ENCODE measurements around the gene HIP1R.

HIP1R gene

DNA sequence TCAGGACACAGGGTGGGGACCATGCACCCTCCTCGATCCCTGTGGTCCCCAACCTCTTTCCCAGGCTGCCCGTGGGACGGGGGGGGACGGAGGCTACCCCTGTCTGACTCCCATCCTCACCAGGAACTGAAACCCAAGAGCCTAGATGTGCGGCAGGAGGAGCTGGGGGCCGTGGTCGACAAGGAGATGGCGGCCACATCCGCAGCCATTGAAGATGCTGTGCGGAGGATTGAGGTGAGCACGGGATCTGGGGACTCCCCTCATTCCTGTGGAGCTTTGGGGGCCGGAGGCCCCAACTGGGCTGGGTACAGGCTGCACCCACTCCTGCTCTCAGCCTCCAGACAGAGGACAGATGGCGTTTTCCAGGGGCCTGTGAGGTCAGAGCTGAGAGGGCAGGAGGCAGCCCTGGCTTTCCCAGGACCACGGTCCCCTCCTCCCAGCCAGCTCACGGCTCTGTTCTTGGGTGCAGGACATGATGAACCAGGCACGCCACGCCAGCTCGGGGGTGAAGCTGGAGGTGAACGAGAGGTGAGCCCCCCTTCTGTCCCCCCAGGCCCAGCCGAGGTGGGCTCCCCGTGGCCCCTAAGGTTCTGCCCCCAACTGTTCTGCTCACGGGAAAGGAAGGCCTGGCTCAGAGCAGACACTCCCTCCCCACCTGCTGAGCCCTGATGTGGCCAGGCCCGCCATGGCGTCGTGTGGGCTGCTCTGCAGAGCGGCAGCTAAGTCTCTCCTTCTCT lies 24.2 kb downstream of the HIP1R start:
- DNase-seq (ENCODE audit: extremely low read depth in 1 of 2, low read depth in 1 of 2) = no peak

DNA sequence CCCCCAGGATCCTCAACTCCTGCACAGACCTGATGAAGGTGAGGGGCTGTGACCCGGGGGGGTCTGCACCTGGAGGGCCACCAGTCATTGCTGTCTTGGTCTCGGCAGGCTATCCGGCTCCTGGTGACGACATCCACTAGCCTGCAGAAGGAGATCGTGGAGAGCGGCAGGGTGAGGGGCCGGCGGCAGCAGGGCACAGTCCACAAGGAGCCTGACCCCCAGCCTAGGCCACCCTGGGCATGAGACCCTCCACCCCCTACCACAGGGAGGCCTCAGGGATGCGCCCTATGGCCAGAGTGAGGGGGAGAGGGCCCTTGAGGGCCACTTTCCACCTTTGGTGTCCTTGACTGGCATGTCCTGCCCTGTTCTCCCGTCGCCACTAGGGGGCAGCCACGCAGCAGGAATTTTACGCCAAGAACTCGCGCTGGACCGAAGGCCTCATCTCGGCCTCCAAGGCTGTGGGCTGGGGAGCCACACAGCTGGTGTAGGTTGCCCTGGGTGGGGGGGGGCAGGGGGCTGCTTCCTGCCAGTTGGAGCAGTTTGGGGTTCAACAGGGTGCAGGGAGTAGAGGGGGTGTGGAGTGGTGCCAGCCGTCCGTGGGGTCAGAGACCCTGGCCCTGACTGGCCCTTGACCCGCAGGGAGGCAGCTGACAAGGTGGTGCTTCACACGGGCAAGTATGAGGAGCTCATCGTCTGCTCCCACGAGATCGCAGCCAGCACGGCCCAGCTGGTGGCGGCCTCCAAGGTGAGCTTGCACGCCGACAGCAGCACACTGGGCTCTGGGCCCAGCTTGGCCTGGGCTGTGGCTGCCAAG lies 25.0 kb downstream of the HIP1R start:
- peak; percentile 61 to 73 for DNase-seq (ENCODE audit: extremely low read depth in 1 of 2, low read depth in 1 of 2)

DNA sequence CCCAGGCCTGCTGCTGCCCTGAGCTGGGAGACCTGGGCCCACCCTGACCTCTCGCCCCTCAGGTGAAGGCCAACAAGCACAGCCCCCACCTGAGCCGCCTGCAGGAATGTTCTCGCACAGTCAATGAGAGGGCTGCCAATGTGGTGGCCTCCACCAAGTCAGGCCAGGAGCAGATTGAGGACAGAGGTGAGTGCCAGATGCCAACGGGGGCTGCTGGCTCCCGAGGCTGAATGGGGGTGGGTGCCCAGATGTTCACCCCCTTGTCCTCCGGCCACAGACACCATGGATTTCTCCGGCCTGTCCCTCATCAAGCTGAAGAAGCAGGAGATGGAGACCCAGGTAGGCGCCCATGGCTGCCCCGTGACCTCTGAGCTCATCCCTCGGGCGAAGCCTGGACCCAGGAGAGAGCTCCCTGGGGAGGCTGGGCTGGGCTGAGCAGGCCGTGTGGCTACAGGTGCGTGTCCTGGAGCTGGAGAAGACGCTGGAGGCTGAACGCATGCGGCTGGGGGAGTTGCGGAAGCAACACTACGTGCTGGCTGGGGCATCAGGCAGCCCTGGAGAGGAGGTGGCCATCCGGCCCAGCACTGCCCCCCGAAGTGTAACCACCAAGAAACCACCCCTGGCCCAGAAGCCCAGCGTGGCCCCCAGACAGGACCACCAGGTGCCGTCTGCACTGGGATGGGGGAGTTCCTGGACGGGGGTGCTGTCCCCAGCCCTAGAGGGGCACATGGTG lies 25.8 kb downstream of the HIP1R start:
- DNase-seq (ENCODE audit: extremely low read depth in 1 of 2, low read depth in 1 of 2) = no peak

DNA sequence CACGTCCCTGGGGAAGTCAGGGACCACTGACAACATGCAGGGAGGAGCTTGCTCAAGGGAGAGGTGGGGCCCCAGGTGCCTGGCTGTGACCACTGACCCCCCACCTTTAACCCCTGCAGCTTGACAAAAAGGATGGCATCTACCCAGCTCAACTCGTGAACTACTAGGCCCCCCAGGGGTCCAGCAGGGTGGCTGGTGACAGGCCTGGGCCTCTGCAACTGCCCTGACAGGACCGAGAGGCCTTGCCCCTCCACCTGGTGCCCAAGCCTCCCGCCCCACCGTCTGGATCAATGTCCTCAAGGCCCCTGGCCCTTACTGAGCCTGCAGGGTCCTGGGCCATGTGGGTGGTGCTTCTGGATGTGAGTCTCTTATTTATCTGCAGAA lies 26.3 kb downstream of the HIP1R start:
- no peak for DNase-seq (ENCODE audit: extremely low read depth in 1 of 2, low read depth in 1 of 2)

DNA sequence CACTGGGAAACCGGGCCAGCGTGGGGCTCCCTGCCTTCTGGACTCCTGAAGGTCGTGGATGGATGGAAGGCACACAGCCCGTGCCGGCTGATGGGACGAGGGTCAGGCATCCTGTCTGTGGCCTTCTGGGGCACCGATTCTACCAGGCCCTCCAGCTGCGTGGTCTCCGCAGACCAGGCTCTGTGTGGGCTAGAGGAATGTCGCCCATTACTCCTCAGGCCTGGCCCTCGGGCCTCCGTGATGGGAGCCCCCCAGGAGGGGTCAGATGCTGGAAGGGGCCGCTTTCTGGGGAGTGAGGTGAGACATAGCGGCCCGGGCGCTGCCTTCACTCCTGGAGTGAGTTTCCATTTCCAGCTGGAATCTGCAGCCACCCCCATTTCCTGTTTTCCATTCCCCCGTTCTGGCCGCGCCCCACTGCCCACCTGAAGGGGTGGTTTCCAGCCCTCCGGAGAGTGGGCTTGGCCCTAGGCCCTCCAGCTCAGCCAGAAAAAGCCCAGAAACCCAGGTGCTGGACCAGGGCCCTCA lies 26.9 kb downstream of the HIP1R start:
- DNase-seq (ENCODE audit: extremely low read depth in 1 of 2, low read depth in 1 of 2) = no peak

DNA sequence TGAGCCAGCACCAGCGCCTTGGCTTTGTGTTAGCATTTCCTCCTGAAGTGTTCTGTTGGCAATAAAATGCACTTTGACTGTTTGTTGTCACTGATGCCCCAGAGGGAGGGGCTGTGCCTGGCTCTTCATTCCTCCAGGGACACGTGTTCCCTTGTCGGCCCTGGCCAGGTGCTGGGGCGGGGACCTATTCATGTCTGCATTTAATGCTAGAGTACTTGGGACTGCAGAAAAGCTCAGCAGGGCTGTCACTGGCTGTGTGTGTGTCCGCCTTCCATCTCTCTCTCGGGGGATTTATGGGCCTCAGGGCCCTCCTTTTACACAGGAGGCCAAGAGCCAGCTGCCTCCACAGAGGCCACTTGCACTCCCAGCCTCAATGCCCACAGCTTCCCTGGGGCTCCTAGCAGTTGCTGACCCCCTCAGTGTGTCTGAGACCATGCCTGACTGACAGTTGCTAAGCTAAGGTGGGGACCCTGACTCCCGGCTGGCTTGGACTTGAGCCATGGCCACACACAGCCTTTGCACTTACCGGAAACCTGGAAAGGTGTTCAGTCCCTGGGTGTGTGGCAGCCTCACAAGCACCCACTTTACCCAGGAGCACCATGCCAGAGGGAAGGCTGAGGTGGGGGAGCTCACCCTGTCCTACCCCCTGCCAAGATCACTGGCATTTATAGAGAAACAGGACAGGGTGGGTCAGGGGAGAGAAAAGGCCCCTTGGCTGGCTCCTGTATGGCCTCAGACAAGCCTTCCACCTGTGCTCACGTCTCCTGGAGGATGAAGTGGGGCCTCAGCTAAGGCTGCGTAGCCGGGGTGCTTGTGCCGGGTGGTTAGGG lies 27.8 kb downstream of the HIP1R start:
- DNase-seq (ENCODE audit: extremely low read depth in 1 of 2, low read depth in 1 of 2) = no peak

DNA sequence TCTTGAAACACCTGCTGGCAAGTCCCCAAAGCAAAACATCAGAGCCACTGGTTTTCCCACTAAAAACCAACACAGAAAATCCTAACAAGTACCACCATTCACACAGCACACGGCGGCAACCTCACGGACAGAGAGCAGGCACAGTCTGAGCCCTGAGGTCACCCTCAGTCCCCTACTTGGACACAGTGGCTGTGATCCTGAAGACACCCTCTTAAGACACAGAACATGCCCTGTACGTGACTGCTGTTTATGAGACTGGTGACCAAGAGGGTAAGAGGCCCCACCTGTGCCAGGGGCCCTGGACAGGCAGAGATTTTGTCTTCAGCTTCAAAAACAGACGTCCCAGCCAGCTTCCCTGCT lies 29.6 kb downstream of the HIP1R start:
- DNase-seq (ENCODE audit: extremely low read depth in 1 of 2, low read depth in 1 of 2) = no peak

DNA sequence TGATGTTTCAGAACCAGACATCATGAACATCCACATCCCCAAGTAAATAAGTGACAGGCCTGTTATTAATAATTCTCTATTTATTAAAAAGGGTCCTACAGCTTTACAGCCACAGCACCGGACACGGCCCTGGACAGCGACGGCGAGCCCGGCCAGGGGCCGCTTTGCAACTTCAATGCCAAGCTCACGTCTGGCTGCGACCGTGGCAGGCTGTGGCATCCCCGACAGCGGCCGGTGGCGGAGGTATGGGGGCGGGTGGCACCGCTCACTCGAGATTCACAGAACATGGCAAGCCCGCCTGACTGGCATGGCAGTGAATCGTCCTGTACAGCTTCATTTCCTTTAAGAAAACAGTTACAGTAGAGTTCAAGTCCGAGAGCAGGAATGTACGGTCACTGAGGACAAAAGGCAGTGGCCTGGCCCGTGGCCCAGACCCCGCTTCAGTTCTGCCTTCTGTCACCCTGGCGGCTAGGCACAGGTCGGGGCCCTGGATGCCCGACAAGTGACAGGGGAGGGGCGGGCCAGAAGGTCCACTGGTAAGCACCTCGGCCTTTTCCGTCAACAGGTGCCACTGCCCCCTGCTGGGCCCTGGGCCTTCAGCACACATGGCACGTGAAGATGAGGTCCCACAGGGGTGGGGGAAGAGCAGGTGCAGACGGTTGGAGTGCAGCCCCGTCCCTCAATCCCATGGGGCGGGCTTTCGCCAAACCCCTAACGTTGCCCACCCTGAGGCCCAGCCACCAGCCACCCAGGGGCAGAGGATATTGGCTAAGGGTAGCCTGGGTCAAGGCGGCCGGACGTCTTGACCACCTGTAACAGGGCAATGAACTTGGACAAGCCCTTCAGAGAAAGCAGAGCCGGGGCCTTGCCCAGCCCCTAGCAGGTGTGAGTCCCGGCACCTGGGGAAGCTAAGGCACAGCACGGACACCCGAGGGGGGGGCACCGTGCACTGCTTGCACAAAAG lies 30.3 kb downstream of the HIP1R start:
- no peak for DNase-seq (ENCODE audit: extremely low read depth in 1 of 2, low read depth in 1 of 2)

DNA sequence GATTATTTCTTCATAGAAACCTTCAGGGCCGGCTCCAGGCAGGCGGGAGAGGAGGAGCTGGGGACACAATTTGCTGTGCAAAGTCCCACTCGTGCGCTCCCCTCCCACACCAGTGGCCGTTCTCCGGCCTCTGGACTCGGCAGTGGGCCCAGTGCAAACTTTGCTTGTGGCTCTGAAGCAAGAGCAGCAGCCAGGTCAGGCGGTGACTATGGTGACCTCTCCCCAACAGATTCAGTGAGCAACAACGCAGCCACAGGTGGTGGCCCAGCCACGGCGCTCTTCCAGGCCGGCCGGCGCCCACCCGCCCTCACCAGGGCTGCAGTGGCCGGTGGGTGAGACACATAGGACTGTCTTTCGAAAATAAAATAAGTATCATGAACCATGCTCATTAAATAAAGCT lies 31.1 kb downstream of the HIP1R start:
- no peak for DNase-seq (ENCODE audit: extremely low read depth in 1 of 2, low read depth in 1 of 2)

DNA sequence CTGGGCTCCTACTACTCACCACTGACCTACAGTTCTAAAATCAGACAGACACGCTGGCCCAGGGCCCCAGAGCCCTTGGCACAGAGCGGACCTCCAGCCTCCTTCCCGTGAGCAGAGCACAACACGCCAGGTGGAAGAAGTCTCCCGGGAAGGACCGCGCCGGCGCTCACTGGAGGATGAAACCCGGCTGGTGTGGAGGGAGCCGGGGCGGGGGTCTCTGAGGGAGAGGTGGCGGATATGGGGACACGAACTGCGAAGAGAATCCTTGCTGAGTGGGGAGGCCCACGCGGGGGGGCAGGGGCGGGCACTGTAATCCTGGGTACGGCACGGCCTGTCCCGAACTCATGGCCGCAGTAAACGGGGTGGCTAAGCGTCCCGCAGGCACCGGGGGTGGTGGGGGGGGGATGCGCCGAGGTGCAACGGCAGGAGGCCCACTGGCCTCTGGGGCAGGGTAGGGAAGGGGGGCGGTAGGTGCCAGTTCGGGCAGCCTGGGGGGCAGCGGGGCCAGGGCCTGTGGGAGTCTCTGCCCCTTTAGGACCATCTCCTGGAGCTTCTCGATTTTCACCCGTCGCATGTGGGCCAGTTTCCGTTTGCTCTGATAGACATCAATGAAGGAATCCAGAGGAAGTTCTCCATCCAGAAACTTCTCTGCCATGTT lies 31.8 kb downstream of the HIP1R start:
- no peak for DNase-seq (ENCODE audit: extremely low read depth in 1 of 2, low read depth in 1 of 2)

DNA sequence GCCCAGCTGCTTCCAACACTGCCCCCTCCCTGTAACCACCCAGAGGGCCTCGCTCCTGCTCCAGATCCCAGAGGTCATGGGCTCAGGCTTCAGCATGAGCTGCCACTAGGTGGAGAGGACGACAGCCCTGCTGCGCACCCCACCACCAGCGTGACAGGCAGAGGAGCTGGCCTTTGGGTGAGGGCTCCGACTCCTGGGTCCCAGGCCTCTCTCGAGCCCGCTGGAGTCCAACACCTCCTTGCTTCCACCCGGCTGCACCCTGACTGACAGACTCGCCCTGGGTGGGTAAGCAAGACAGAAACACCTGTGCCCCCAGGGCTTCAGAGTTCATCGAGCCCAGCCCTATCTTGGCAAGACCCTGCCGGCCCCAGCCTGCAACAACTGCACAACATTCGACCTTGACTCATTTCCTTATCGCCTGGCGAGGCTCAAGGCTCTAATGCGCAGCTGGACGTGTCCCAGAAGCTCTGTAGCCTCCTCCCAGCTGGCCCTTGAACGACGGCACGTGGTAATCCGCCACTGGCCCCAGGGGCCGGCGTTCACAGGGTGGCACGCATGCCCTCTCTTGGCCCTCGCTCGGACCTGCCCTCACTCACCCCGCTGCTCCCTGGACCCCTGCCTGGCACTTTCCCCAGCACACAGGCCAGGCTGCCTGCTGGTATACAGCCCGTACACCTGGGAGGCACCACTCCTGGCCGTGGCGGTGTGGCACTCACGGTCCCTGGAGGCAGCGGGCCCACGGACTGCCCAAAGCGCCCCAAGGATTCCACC lies 32.6 kb downstream of the HIP1R start:
- DNase-seq (ENCODE audit: extremely low read depth in 1 of 2, low read depth in 1 of 2) = no peak

DNA sequence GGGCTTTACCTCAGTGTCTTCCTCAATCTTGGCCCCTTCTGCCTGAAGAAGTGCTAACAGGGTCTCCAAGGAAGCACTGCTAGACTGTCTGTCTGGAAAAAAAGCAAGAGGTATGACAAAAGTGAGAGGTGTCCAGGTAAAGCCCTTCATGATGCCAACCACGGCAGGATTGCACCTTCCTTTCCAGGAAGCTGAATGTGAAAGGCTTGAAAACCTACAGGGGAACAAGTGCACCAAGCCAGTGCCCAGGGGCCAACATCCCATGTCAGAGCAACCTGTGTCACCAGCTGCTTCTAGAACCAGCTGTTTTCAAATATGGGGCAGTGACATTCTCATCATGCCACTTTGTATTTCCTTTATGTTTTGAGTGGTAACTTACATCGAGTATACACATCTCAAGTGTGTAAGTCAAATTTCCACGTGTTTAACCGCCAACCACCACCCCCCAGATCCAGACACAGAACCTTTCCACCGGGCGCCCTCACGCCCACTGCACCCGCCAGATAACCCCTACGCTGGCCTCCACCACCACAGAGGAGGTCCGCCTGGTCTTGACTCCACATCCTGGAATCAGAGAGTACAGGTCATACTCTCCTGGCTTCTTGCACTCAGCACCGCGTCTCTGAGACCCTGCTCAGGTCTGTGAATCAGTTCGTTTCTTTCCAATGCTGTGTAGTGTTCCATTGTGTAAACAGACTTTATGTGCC lies 33.4 kb downstream of the HIP1R start:
- DNase-seq (ENCODE audit: extremely low read depth in 1 of 2, low read depth in 1 of 2) = no peak

DNA sequence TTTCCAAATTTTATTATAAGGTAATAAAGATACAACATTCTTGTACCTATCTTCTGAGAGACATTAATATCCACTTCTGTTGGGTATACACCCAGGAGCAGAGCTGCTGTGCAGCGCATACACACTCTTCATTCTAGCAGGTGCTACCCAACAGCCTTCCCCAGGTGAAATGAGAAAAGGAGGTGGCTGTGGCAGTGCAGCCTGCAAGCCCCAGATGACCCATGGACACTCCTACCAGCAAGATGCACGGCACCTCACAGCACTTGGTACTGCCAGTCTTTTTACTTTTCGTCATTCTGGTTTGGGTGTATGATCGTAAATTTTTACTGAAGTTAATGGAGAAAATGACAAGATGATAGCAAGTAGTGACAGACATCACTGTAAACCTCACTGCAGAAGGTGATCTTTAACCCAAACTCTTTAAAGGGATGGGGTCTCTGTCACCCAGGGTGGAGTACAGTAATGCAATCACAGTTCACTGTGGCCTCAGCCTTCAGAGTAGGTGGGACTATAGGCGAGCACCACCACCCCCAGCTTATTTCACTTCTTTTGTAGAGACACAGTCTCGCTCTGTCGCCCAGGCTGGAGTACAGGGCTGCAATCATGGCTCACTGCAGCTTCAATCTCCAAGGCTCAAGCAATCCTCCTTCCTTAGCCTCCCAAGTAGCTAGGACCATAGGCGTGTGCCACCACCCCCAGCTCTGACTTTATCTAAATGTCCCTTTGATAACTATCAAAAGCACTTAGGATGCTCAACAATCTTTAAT lies 34.1 kb downstream of the HIP1R start:
- DNase-seq (ENCODE audit: extremely low read depth in 1 of 2, low read depth in 1 of 2) = no peak

DNA sequence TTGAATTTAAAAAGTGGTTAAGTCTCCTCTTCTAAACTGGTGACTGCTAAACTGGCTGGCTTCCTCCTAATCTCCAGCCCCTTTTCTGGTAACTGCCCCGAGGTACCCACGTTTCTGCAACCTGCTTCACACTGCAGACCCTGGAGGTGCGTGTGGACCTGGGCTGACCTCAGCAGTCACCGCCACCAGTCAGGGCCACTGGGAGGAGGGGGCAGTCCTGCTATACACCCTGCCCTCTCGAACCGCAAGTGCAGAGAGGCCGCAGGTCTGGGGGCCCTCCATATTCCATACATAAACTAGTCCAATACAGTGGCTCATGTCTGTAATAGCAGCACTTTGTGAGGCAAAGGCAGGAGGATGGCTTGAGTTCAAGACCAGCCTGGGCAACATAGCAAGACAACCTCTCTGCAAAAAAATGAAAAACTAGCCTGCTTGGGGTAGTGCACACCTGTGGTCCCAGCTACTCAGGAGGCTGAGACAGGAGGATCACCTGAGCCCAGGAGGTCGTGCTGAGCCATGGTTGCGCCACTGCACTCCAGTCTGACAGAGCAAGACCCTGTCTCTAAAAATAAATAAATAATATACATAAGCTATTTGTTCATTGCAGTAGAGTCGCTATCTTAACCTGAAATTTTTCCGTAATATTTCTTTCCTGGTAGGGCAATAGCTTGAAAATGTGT lies 35.0 kb downstream of the HIP1R start:
- DNase-seq (ENCODE audit: extremely low read depth in 1 of 2, low read depth in 1 of 2) = no peak

DNA sequence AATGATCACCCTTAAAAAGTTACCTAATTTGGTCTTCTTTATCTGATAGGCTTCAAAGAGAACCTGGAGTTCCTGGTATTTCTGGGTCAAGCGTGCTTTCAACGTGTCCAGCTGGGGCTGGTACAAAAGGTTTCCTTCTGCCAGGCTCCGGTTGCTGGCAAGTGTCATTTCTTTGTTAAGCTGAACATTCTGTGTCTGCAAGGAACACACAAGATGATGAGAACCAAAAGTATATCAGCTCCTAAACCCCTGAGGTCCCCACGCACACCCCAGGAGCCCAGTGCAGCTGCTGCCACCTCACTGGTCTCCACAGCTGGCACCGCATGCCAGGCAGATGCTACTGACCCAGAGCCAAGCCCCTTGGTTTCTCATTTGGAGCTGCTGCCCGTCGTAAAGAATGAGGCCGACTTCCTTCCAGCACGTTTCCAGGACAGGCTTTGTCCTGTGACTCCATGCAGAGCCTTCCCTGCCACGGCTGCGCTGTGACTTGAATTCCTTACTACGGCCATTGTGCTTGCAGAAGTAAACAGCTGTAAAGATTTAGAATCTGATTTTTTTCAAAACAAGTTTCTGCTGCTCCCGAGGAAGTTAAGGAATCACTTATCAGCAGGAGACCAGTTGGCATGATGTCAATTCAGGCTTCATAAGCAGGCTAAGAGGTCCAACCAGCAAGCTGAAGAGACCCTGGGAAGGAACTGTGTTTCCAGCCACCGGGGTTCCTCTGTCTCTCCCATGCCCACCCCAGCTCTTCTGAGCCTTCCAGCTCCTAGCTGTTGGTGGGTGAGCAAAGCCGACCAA lies 35.8 kb downstream of the HIP1R start:
- DNase-seq (ENCODE audit: extremely low read depth in 1 of 2, low read depth in 1 of 2) = no peak
